Loucy (cell line): Measurements from ENCODE around the gene FERD3L.

Source experiments
- CTCF ChIP-seq: fragments of 200-600 bp; sonication (generic); conservative IDR thresholded peaks from 2 replicates; pipeline ENCODE4 v1.5.1; 2014; ENCODE audit warnings: mild to moderate bottlenecking, antibody characterized with exemption, low read length
- EZH2phosphoT487 ChIP-seq: fragments of 200-600 bp; IDR thresholded peaks from 2 replicates; pipeline ENCODE4 v1.6.1; 2018; ENCODE audit warnings: antibody characterized with exemption, mild to moderate bottlenecking, moderate library complexity, borderline replicate concordance

- TF ChIP-seq CTCF: no peak
- no peak for TF ChIP-seq EZH2phosphoT487
Observed at GRCh38 chr7:19119372-19119771, 25.8 kb downstream of the FERD3L start.
